GM10847 (cell line): ENCODE data around the gene RBBP4.

Experiments
- POLR2A ChIP-seq: IDR thresholded peaks from 2 replicates; pipeline ENCODE4 v1.6.1; 2011; ENCODE audit not compliant: insufficient read length; ENCODE audit errors: extremely low read depth

Gene RBBP4

DNA sequence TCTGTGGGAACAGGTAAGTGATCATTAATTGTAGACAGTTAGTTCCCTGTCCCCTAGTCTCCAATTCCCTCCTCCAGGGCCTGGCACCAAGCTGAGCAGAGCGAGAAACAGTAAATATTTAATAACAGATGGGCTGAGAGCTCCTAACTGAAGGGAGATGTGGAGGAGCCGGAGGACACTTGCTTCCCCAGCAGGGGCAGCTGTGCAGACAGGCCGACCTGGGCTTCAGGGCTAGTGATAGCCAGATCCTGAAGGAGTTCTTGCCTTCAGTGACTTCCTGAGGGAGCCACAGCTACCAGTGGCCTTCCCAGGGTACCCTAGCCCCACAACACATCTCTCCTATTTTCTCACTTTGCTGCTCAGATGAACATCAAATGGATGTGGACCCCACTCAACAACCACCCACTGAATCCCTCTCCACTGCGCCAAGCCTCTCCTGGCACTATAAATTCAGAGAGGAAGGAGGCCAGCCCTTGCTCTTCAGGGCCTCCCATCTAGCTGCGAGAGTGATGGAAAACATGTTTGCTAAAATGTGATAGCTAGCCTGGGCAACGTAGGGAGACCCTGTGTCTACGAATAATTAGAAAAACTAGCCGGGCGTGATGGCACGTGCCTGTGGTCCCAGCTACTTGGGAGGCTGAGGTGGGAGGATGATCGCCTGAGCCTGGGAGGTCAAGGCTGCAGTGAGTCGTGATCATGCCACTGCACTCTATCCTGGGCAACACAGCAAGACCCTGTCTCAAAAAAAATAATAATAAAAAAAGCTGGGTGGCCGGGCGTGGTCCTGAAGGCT is 78.4 kb downstream of the RBBP4 start:
- TF ChIP-seq POLR2A: no peak

DNA sequence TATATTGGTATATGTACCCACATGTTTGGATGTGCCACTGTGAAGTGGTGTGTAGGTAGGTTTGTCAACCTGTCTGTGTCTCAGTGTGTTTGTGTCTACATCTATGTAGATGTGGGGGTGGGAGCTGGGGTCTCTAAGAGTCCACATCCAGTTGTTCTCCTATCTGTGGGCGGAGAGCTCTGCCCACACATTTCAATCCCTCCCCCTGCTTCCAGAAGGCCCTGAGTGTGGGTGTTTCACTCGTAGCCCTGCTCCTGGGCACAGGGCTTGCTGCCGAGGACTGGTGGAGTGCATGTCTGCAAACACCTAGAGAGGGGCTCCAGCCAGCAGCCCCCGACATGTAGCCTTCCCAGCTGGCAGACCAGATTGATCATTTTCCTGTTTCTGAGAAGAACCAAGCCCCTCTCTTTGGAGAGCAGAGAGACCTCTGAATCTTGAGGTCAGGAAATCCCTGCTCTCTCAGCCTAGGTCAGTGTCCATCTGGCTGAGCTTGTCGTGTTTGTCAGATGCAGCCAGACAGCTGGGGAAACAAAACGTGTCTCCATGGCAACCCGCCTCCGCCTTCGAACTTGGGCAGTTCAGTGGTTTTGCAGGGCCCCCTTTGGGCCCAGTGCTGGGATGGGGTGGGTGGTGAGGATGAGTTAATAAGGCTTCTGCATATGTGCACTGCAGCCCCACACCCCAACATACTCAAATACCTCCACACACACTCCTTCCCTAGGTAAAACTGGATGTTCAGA is 82.7 kb downstream of the RBBP4 start:
- TF ChIP-seq POLR2A: no peak
